GM10248 (cell line): ENCODE measurements around the gene MYT1.

Source experiments
- CTCF ChIA-PET: fragments of 300-600 bp; sonication (Branson Sonifier 250); formaldehyde crosslinking; extraction: SDS; loops from one replicate; lab custom pipeline; 2021; ENCODE audit warnings: antibody characterized with exemption; lab: Yijun Ruan, JAX
- POLR2A ChIA-PET: fragments of 350-650 bp; sonication (Branson Sonifier 250); formaldehyde crosslinking; extraction: SDS; loops from one replicate; lab custom pipeline; 2020; ENCODE audit warnings: antibody characterized with exemption; lab: Yijun Ruan, JAX
- DNase-seq: peaks from one replicate; pipeline ENCODE4 v3.0.0; 2012; ENCODE audit errors: extremely low spot score
- CTCF ChIP-seq: IDR thresholded peaks from 2 replicates; pipeline ENCODE4 v1.5.1; 2012; ENCODE audit warnings: mild to moderate bottlenecking, low read depth; ENCODE audit errors: extremely low read depth, missing control alignments, control extremely low read depth

The MYT1 gene

GRCh38 chr20:64216910-64217309 is 52.7 kb downstream of the MYT1 start:
- no peak for TF ChIP-seq CTCF
- DNase-seq, result no peak
- ChIA-PET CTCF (interaction anchor here (0.7 to 1.3 kb wide), 2 partner anchors 8 to 14 kb away, joined by 3 read pairs; no protein-coding TSS in a partner anchor), POLR2A (no interaction called here)

- no peak for DNase-seq
- POLR2A ChIA-PET, result no interaction called here
- no peak for TF ChIP-seq CTCF
- CTCF ChIA-PET, result no interaction called here
Observed at GRCh38 chr20:64217539-64218221, 53.4 kb downstream of the MYT1 start.

- no peak for DNase-seq
- TF ChIP-seq CTCF, result no peak
- CTCF ChIA-PET, result no interaction called here
- POLR2A ChIA-PET, result interaction anchor here (0.6 kb wide), 1 partner anchor 314 kb away, joined by 3 read pairs; no protein-coding TSS in a partner anchor
Observed at GRCh38 chr20:64219202-64219601, 55.0 kb downstream of the MYT1 start.

- DNase-seq, result no peak
- ChIA-PET POLR2A (interaction anchor here (0.6 kb wide), 1 partner anchor 314 kb away, joined by 3 read pairs; no protein-coding TSS in a partner anchor), CTCF (interaction anchor here (1.2 kb wide), 1 partner anchor 66 kb away, joined by 3 read pairs; no protein-coding TSS in a partner anchor)
- TF ChIP-seq CTCF, result no peak
Observed at GRCh38 chr20:64219730-64220129, 55.5 kb downstream of the MYT1 start.

GRCh38 chr20:64220420-64220819 is 56.2 kb downstream of the MYT1 start:
- ChIA-PET POLR2A (no interaction called here), CTCF (interaction anchor here (1.2 kb wide), 1 partner anchor 65 kb away, joined by 3 read pairs; no protein-coding TSS in a partner anchor)
- DNase-seq, result no peak
- no peak for TF ChIP-seq CTCF

GRCh38 chr20:64220891-64221527 is 56.8 kb downstream of the MYT1 start:
- no peak for DNase-seq
- POLR2A ChIA-PET, result no interaction called here
- TF ChIP-seq CTCF, result no peak
- CTCF ChIA-PET, result no interaction called here
